Suppressor macrophage (primary cell): ENCODE data around the gene CTSA.
"Not testable (repeated sequence)": the region's sequence is repeated elsewhere in the genome, so short reads cannot be mapped to it uniquely, and the experiment has no call there.

Source experiments
- DNase-seq, 4 experiments: peaks; one replicate each; pipeline ENCODE4 v3.0.0-alpha.2; 2020 to 2022

CTSA gene

DNA sequence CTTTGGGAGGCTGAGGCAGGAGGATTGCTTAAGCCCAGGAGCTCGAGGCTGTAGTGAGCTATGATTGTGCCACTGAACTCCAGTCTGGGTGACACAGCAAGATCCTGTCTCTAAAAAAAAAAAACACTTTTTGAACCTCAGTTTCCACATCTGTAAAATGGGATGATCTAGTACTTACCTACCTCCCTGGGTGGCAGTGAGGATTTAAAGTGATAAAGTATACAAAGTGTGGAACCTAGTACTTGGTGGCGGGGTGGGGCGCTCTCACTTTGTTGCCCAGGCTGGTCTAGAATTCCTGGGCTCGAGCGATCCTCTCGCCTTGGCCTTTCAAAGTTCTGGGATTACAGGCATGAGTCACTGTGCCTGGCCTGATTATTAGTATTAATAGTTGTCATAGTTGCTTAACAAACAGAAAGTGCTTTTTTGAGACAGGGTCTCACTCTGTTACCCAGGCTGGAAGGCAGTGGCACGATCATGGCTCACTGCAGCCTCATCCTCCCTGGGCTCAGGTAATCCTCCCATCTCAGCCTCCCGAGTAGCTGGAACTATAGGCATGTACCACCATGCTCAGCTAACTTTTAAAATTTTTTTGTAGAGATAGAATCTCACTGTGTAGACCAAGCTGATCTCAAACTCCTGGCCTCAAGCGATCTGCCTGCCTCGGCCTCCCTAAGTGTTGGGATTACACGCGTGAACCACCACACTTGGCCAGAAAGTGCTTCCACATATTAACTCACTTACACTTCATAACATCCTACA lies 27.8 kb downstream of the CTSA start:
- no peak for DNase-seq

- no peak for DNase-seq
These were observed 28.6 kb downstream of the CTSA start for GRCh38 chr20:45919542-45920399.

- DNase-seq, result peak; percentile 52 to 79 (median 67)
These were observed 29.6 kb downstream of the CTSA start for GRCh38 chr20:45920462-45921336.

DNA sequence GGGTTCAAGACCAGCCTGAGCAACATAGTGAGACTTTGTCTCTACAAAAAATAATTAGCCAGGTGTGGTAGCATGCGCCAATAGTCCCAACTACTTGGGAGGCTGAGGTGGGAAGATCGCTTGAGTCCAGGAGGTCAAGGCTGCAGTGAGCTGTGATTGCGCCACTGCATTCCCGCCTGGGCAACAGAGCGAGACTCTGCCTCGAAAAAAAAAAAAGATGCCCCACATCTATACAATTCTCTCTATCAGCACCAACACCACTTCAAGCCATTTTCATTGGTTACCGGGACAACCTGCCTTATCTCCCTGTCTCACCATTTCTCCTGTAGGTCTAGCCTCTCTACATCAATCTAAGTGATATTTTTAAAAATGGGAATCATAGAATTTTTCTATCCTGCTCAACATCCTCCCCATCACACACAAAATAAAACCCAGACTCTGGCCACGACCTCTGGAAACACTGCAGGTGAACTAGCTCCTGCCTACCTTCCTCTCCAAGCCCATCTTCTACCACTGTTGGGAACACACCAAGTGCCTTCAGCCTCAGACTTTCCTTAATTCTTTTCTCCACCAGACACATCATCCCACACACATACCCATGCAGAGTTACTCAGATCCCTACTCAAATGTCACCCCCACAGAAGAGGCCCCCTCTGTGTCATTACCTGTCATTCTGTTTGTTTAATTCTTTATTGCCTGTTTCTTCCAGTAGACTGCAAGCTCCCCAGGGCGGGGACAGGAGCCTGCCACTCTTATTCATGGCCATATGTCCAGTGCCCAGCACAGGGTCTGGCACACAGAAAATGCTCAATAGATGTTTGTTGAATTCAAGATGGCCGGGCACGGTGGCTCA lies 30.4 kb downstream of the CTSA start:
- DNase-seq, result no peak

DNA sequence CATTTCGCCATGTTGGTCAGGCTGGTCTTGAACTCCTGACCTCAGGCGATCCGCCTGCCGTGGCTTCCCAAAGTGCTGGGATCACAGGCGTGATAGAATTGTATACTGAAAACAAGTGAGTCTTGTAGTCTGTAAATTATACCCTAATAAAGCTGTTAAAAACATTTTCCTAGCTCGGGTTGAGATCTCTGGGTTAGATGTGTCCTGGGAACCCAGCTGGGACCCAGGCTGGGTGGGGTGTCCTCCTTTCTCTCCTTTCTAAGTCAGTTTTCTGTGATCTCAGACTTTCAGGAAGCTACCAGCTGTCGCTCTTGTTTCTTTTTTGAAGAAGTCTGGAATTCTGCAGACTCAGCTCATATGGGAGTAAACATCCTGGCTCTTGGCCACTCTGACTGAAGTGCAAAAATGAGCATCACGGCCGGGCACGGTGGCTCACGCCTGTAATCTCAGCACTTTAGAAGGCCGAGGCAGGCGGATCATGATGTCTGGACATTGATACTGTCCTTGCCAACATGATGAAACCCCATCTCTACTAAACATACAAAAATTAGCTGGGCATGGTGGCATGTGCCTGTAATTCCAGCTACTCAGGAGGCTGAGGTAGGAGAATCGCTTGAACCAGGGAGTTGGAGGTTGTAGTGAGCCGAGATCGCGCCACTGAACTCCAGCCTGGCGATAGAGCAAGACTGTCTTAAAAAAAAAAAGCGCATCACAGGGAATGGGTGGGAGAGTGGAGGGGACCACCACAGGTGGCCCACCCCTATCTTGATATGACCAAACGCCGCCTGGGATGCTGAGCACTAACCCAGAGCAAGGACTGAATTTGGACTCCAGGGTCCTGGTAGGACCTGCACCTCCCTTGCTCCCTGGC lies 33.5 kb downstream of the CTSA start:
- peak; percentile 61 to 88 (median 77) for DNase-seq

DNA sequence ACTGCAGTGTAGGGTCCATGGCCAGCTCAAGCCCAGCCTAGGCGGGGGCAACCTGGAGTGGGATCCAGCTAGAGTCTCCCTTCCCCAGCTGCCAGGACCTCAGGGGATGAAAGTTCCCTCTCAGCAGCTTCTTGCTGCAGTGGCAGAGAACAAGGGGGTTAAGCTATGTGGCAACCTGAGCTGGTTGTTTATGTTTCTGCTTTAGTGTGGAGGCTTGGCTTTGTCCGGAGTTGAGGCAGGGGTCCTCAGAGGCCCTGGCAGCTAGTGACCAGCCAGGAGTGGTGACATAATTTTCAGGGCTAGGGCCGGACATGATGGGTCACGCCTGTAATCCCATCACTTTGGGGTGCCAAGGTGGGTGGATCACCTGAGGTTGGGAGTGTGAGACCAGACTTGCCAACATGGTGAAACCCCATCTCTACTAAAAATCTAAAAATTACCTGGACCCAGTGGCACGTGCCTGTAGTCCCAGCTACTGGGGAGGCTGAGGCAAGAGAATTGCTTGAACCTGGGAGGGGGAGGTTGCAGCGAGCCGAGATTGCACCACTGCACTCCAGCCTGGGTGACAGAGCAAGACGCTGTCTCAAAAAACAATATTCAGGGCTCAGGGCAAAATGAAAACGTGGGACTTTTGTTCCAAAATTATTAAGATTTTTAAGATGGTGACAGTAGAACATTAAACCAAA lies 34.8 kb downstream of the CTSA start:
- DNase-seq, result no peak

DNA sequence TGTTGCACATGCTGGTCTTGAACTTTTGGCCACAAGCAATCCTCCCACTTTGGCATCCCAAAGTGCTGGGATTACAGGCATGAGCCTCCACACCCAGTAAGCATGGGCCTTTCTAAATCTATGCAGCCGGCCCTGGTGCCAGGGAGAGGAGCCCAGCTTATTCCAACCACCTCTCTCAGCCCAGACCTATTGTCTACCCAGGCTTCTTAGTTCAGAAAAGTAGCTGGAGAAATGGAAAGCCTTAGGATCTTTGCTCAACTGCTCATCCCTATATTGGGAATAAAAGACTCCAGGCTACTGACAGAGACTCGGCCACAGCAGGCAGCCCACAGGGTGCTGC lies 35.6 kb downstream of the CTSA start:
- DNase-seq, result no peak

- no peak for DNase-seq
These were observed 36.1 kb downstream of the CTSA start for GRCh38 chr20:45927071-45927878.

DNA sequence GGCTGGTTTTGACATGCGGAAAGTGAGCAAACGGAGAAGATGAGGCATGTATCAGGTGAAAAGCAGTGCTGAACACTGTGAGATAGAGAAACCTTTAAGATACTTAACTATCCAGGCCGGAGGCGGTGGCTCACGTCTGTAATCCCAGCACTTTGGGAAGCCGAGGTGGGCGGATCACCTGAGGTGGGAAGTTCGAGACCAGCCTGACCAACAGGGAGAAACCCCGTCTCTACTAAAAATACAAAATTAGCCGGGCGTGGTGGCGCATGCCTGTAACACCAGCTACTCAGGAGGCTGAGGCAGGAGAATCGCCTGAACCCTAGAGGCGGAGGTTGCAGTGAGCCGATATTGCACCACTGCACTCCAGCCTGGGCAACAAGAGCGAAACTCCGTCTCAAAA lies 40.5 kb downstream of the CTSA start:
- DNase-seq, result not testable (repeated sequence)

DNA sequence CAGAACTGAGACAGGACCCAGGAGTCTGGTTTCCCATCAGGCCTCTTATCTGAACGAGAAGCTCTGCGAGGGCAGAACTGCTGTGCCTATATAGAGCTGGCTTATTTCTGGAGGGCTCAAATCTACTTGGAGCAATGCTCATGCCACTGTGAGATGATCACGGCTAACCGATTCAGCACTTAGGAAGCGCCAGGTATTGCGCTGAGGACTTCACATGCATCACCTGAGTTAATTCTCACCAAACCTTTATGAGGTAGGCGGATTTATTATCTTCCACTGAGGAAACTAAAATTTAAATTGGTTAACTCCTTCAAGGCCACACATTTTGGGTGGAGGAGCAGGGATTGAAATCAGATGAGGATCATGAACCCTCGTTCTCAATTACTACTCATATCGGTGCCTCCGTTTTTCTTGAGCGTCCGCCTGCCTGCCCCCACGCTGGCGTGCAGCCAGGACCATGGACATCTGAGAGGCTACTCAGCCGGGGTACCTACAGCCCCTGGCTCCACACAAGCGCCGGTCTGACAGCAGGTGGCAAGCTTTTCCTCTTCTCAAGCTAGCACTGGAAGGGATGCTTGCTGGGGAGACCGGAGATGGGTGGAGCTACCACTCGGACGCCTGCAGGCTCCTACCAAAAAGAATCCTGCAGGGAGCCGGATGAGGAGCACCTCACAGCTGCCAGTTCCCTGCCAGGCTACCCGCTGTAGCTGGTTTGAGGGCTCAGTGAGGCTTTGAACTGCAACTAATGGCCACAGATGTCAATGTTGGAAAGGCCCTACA lies 42.3 kb downstream of the CTSA start:
- DNase-seq, result peak; percentile 47 to 78 (median 76)

DNA sequence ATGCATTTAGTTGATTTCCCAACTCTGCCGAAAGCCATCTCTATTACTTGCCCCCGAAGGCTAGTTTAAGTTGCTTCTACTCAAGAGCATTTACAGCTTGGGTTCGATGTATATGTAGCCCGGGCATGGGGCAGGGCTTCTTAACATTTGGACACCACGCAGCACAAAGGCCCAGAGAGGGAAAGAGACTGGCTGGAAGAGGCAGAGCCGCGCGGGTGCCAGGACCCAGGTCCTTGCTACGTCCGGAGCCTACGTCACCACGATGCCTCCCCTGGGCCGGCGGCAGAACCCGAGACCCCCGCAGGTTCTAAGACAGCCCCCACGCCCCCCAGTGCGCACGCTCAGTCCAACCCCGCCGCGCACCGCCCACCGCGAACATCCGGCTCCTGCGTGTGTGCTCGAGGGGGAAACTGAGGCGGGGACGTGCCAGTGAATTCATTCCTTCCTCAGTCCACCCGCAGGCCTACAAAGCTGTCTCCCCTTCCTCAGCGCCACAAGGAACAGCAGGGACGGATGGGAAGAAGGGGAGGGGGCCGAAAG lies 43.0 kb downstream of the CTSA start:
- peak; percentile 21 to 60 (median 47) for DNase-seq

GRCh38 chr20:45934586-45935415 lies 43.7 kb downstream of the CTSA start, which contains the start of gene PCIF1:
Gene PCIF1, plus strand, starts transcription at chr20:45934683. Its CDS starts 4,317 bp downstream, at chr20:45939000.
- DNase-seq, result peak; percentile 99 to 100 (median 100)

- no peak for DNase-seq
These were observed 44.4 kb downstream of the CTSA start for GRCh38 chr20:45935416-45936046.

GRCh38 chr20:45937765-45938164 lies 46.6 kb downstream of the CTSA start:
- no peak for DNase-seq

GRCh38 chr20:45938727-45939438 lies 47.7 kb downstream of the CTSA start:
- DNase-seq, result no peak

DNA sequence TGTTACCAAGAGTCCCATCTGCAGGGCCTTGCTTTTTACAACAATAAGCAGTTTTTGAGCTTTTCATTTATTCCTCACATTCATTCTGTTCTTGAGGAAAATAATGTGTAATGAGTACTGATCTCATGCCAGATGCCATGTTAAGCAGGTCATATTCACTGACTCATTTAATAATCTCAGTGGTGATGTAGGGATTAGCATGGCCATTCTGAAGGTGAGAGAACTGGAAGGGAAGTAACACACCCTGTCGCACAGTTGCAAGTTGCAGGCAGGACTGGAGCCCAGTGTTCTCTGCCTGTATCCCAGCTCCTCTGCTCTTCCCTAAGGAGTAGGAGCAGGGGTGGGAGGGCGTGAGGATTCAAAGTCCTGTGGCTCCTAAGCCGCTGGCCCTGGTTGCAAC lies 48.9 kb downstream of the CTSA start:
- no peak for DNase-seq
